Mesenchymal stem cell (in vitro differentiated cells and primary cell): ENCODE data around the gene ABI3BP.

Experiments
- DNase-seq: peaks from one replicate; pipeline ENCODE4 v3.0.0-alpha.2; 2013
- H2AFZ ChIP-seq: one replicate; pipeline ENCODE4 v1.6.1; 2013; ENCODE audit warnings: low read depth, mild to moderate bottlenecking, control low read depth, inconsistent platforms, low read length, moderate library complexity
- H2AK5ac ChIP-seq: 2 replicates; pipeline ENCODE4 v1.6.1; 2013; ENCODE audit warnings: low read length, moderate library complexity, mild to moderate bottlenecking, inconsistent platforms; ENCODE audit not compliant: severe bottlenecking
- H2BK120ac ChIP-seq: one replicate; pipeline ENCODE4 v1.6.1; 2013; ENCODE audit warnings: low read depth, mild to moderate bottlenecking, inconsistent platforms, low read length, moderate library complexity
- H2BK12ac ChIP-seq, 2 experiments: one replicate each; pipeline ENCODE4 v1.6.1; 2013; ENCODE audit warnings: inconsistent platforms in 2 of 2, low read length in 2 of 2, mild to moderate bottlenecking in 2 of 2, moderate library complexity in 2 of 2, control low read depth in 1 of 2
- H2BK15ac ChIP-seq: one replicate; pipeline ENCODE4 v1.6.1; 2013; ENCODE audit warnings: mild to moderate bottlenecking, low read depth, inconsistent platforms; ENCODE audit not compliant: poor library complexity, severe bottlenecking
- H2BK5ac ChIP-seq: 2 replicates; pipeline ENCODE4 v1.6.1; 2013; ENCODE audit warnings: low read depth, mild to moderate bottlenecking, low read length, control low read depth, inconsistent platforms; ENCODE audit not compliant: poor library complexity, severe bottlenecking
- H3K14ac ChIP-seq, 2 experiments: one replicate each; pipeline ENCODE4 v1.6.1; 2013; ENCODE audit warnings: inconsistent platforms in 2 of 2, low read length in 2 of 2, control low read depth in 1 of 2, mild to moderate bottlenecking in 1 of 2, moderate library complexity in 1 of 2
- H3K18ac ChIP-seq, 2 experiments: one replicate each; pipeline ENCODE4 v1.6.1; 2013; ENCODE audit warnings: inconsistent platforms in 2 of 2, low read length in 2 of 2, control low read depth in 1 of 2, low read depth in 1 of 2, mild to moderate bottlenecking in 1 of 2
- H3K23ac ChIP-seq, 2 experiments: one replicate each; pipeline ENCODE4 v1.6.1; 2013; ENCODE audit warnings: inconsistent platforms in 2 of 2, low read length in 2 of 2, mild to moderate bottlenecking in 2 of 2, moderate library complexity in 2 of 2, control low read depth in 1 of 2
- H3K27ac ChIP-seq: 2 replicates; pipeline ENCODE4 v1.5.1; 2013; ENCODE audit warnings: mild to moderate bottlenecking, moderate library complexity, low read length, control low read depth, inconsistent platforms; ENCODE audit not compliant: poor library complexity, severe bottlenecking
- H3K27me3 ChIP-seq, 2 experiments: 2 replicates each; pipeline versions ENCODE4 v1.6.1 to v1.7.0; 2013; ENCODE audit warnings: low read length in 2 of 2, mild to moderate bottlenecking in 2 of 2, moderate library complexity in 2 of 2, control low read depth in 1 of 2, inconsistent platforms in 1 of 2; ENCODE audit not compliant: control insufficient read depth in 1 of 2, insufficient read depth in 1 of 2
- H3K36me3 ChIP-seq, 2 experiments: 2 replicates each; pipeline versions ENCODE4 v1.6.1 to v1.7.0; 2013; ENCODE audit warnings: low read length in 2 of 2, control low read depth in 1 of 2, inconsistent platforms in 1 of 2, low read depth in 1 of 2, mild to moderate bottlenecking in 1 of 2; ENCODE audit not compliant: insufficient read depth in 2 of 2, control insufficient read depth in 1 of 2
- H3K4ac ChIP-seq, 2 experiments: one replicate each; pipeline ENCODE4 v1.6.1; 2013; ENCODE audit warnings: inconsistent platforms in 2 of 2, low read length in 2 of 2, mild to moderate bottlenecking in 2 of 2, moderate library complexity in 2 of 2, control low read depth in 1 of 2, low read depth in 1 of 2
- H3K4me1 ChIP-seq: 2 replicates; pipeline ENCODE4 v1.6.1; 2013; ENCODE audit warnings: low read depth, low read length, control low read depth; ENCODE audit not compliant: control insufficient read depth, insufficient read depth
- H3K4me2 ChIP-seq: 2 replicates; pipeline ENCODE4 v1.6.1; 2013; ENCODE audit warnings: low read length, mild to moderate bottlenecking, inconsistent platforms; ENCODE audit not compliant: poor library complexity, severe bottlenecking
- H3K4me3 ChIP-seq, 2 experiments: 2 replicates each; pipeline versions ENCODE4 v1.5.1 to v1.7.0; 2013; ENCODE audit warnings: low read length in 2 of 2, mild to moderate bottlenecking in 2 of 2, control low read depth in 1 of 2, low read depth in 1 of 2; ENCODE audit not compliant: insufficient read depth in 1 of 2
- H3K79me1 ChIP-seq: replicated peaks from 2 replicates; pipeline ENCODE4 v1.6.1; 2013; ENCODE audit warnings: mild to moderate bottlenecking, control low read depth, low read length, inconsistent platforms; ENCODE audit not compliant: poor library complexity, severe bottlenecking
- H3K9ac ChIP-seq: 2 replicates; pipeline ENCODE4 v1.7.0; 2013; ENCODE audit warnings: mild to moderate bottlenecking, low read length, moderate library complexity
- H3K9me3 ChIP-seq: 2 replicates; pipeline ENCODE4 v1.7.0; 2013; ENCODE audit warnings: mild to moderate bottlenecking, low read length; ENCODE audit not compliant: control insufficient read depth
- H4K8ac ChIP-seq: one replicate; pipeline ENCODE4 v1.6.1; 2013; ENCODE audit warnings: inconsistent platforms, mild to moderate bottlenecking, low read length, moderate library complexity
- H4K91ac ChIP-seq: one replicate; pipeline ENCODE4 v1.6.1; 2013; ENCODE audit warnings: mild to moderate bottlenecking, low read length, inconsistent platforms
- WGBS: methylation state at CpG from one replicate; pipeline ENCODE4 v1.1.7; 2013; ENCODE audit warnings: mixed read lengths; 5-methylcytosine and 5-hydroxymethylcytosine counted together

ABI3BP gene

DNA sequence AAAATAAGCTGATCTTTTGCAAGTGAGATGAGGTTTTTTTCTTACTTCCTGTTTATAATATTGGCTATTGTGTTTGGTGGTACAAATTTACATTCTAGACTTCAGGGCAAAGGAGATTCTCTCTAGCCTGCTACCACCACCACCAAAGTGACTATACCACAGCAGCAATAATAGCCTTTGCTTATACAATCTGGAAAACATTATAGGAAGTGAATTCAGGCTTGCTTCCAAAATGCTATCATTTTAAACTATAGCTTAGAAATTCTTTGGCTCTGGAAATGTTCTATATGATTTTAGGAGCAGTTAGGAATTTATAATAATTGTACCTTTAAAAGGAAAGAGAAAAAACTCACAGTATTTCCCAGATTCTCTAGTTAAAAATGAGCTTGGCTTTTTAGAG lies 189.5 kb downstream of the ABI3BP start:
- H2BK12ac ChIP-seq: no peak overlapping the region
- H4K8ac ChIP-seq: no peak overlapping the region
- H3K4me1 ChIP-seq: no peaks in the 10 kb centered on the region
- no peak overlapping the region for H3K27ac ChIP-seq
- H3K4me2 ChIP-seq: no peak overlapping the region
- no peak overlapping the region for H3K4me3 ChIP-seq
- no peak overlapping the region for H3K23ac ChIP-seq
- no peak overlapping the region for H3K4ac ChIP-seq
- peaks cover 0 to 91% of the 10 kb centered on the region in 2 experiments for H3K36me3 ChIP-seq
- DNase-seq: no peak
- H3K14ac ChIP-seq: no peak overlapping the region
- no peak overlapping the region for H2AFZ ChIP-seq
- H2AK5ac ChIP-seq: no peak overlapping the region
- H3K27me3 ChIP-seq: no peaks in the 10 kb centered on the region
- H3K9me3 ChIP-seq: peaks cover 14% of the 10 kb centered on the region
- no peak overlapping the region for H2BK120ac ChIP-seq
- no peak overlapping the region for H3K18ac ChIP-seq
- no peak overlapping the region for H2BK15ac ChIP-seq
- H2BK5ac ChIP-seq: no peak overlapping the region
- no peaks in the 10 kb centered on the region for H3K79me1 ChIP-seq
- H3K9ac ChIP-seq: no peak overlapping the region
- no peak overlapping the region for H4K91ac ChIP-seq

- Histone ChIP-seq H3K18ac (no peak overlapping the region), H3K23ac (no peak overlapping the region), H3K4me3 (no peak overlapping the region), H2BK15ac (no peak overlapping the region), H3K4ac (no peak overlapping the region), H3K27ac (no peak overlapping the region), H3K27me3 (no peaks in the 10 kb centered on the region), H3K4me2 (no peak overlapping the region), H2BK120ac (no peak overlapping the region), H3K4me1 (no peaks in the 10 kb centered on the region), H4K91ac (no peak overlapping the region), H3K79me1 (no peaks in the 10 kb centered on the region), H4K8ac (no peak overlapping the region), H3K36me3 (peaks cover 0 to 90% of the 10 kb centered on the region in 2 experiments), H3K9me3 (peaks cover 14% of the 10 kb centered on the region), H2AFZ (no peak overlapping the region), H3K9ac (no peak overlapping the region), H2AK5ac (no peak overlapping the region), H3K14ac (no peak overlapping the region), H2BK12ac (no peak overlapping the region), H2BK5ac (no peak overlapping the region)
- 83% methylated on average over 2 of the region's 2 CpGs for WGBS
- peak; percentile 37 for DNase-seq
Observed at GRCh38 chr3:100802126-100802525, 191.1 kb downstream of the ABI3BP start.

DNA sequence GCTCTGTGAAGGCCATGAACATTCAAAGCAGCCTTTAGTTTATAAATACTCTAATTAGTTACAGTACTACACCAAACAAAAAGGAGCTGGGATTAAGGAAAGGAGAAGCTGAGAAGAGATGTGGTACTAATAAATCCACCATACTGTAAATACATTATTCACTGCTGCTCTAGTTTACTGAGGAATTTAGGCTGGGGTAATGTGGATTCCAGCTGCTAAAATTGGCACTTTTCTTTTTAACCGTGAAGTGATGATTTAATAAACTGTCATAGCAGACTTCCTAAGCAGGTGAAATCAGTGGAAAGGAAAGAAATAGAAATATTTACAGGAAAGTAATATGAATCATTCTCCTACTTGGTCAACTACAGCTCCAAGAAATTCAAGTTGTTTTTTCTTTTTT lies 195.2 kb downstream of the ABI3BP start:
- no peaks in the 10 kb centered on the region for H3K4me1 ChIP-seq
- no peak overlapping the region for H2AK5ac ChIP-seq
- H3K18ac ChIP-seq: no peak overlapping the region
- H3K36me3 ChIP-seq: peaks cover 0 to 91% of the 10 kb centered on the region in 2 experiments
- H3K14ac ChIP-seq: no peak overlapping the region
- H3K23ac ChIP-seq: no peak overlapping the region
- H3K27ac ChIP-seq: no peak overlapping the region
- no peak overlapping the region for H4K91ac ChIP-seq
- H3K9ac ChIP-seq: peak overlapping the region; percentile 39
- no peak overlapping the region for H2BK15ac ChIP-seq
- no peak overlapping the region for H4K8ac ChIP-seq
- no peaks in the 10 kb centered on the region for H3K27me3 ChIP-seq
- no peak overlapping the region for H2BK12ac ChIP-seq
- DNase-seq: peak; percentile 15
- H3K79me1 ChIP-seq: no peaks in the 10 kb centered on the region
- H3K4me2 ChIP-seq: no peak overlapping the region
- H2BK120ac ChIP-seq: no peak overlapping the region
- no peak overlapping the region for H2AFZ ChIP-seq
- H2BK5ac ChIP-seq: no peak overlapping the region
- 100% methylated on average over 1 of the region's 1 CpG for WGBS
- H3K4ac ChIP-seq: no peak overlapping the region
- no peaks in the 10 kb centered on the region for H3K9me3 ChIP-seq
- no peak overlapping the region for H3K4me3 ChIP-seq

GRCh38 chr3:100796556-100796955 lies 196.7 kb downstream of the ABI3BP start:
- H3K9ac ChIP-seq: peak overlapping the region; percentile 39
- H2BK5ac ChIP-seq: no peak overlapping the region
- peaks cover 0 to 93% of the 10 kb centered on the region in 2 experiments for H3K36me3 ChIP-seq
- no peaks in the 10 kb centered on the region for H3K4me1 ChIP-seq
- H3K79me1 ChIP-seq: no peaks in the 10 kb centered on the region
- H3K4me3 ChIP-seq: no peak overlapping the region
- H3K27ac ChIP-seq: no peak overlapping the region
- no peak overlapping the region for H4K8ac ChIP-seq
- H3K4me2 ChIP-seq: no peak overlapping the region
- H2AFZ ChIP-seq: no peak overlapping the region
- H2AK5ac ChIP-seq: no peak overlapping the region
- no peaks in the 10 kb centered on the region for H3K9me3 ChIP-seq
- H2BK120ac ChIP-seq: no peak overlapping the region
- DNase-seq: peak; percentile 33
- no peaks in the 10 kb centered on the region for H3K27me3 ChIP-seq
- no peak overlapping the region for H3K18ac ChIP-seq
- H3K23ac ChIP-seq: no peak overlapping the region
- no peak overlapping the region for H4K91ac ChIP-seq
- H2BK15ac ChIP-seq: no peak overlapping the region
- no peak overlapping the region for H2BK12ac ChIP-seq
- 38% methylated on average over 2 of the region's 2 CpGs for WGBS
- no peak overlapping the region for H3K4ac ChIP-seq
- no peak overlapping the region for H3K14ac ChIP-seq
